GM21529 (cell line): ENCODE results near the gene CEACAM19.
"Not testable (repeated sequence)": the region's sequence is repeated elsewhere in the genome, so short reads cannot be mapped to it uniquely, and the experiment has no call there.

ENCODE experiments used
- ATAC-seq: cut with Tn5 transposase; IDR thresholded peaks from one replicate; pipeline ENCODE4 v1.9.1; 2021; ENCODE audit not compliant: unreplicated experiment

CEACAM19 gene

GRCh38 chr19:44697670-44698034 is 26.4 kb downstream of the CEACAM19 start:
- ATAC-seq: no peak

GRCh38 chr19:44698492-44699201 is 27.4 kb downstream of the CEACAM19 start, which contains the start of gene CEACAM16:
Gene CEACAM16 (plus strand): TSS chr19:44699151. CDS start chr19:44701457, 2,306 bp downstream.
- no peak for ATAC-seq

- ATAC-seq: no peak
Observed at GRCh38 chr19:44700547-44700946, 29.3 kb downstream of the CEACAM19 start.

DNA sequence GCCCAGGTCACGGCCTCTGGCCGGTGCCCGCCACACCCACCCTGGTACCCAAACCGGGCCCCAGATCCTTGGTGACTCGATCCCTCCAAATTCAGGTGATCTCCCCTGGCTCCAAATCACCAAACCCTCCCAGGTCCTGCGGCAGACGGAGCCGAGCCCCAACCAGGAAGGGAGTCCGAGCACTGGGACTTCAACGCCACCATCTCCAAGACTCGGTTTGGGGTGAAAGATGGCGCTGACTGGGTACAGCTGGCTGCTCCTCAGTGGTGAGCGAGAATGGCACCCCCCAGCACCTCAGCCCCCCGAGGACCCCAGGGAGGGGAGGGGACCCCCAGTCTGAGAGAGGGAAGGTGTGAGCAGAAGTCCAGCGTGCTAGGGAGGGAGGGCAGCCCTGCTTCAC is 29.9 kb downstream of the CEACAM19 start:
- no peak for ATAC-seq

- no peak for ATAC-seq
Observed at GRCh38 chr19:44702551-44703176, 31.4 kb downstream of the CEACAM19 start.

DNA sequence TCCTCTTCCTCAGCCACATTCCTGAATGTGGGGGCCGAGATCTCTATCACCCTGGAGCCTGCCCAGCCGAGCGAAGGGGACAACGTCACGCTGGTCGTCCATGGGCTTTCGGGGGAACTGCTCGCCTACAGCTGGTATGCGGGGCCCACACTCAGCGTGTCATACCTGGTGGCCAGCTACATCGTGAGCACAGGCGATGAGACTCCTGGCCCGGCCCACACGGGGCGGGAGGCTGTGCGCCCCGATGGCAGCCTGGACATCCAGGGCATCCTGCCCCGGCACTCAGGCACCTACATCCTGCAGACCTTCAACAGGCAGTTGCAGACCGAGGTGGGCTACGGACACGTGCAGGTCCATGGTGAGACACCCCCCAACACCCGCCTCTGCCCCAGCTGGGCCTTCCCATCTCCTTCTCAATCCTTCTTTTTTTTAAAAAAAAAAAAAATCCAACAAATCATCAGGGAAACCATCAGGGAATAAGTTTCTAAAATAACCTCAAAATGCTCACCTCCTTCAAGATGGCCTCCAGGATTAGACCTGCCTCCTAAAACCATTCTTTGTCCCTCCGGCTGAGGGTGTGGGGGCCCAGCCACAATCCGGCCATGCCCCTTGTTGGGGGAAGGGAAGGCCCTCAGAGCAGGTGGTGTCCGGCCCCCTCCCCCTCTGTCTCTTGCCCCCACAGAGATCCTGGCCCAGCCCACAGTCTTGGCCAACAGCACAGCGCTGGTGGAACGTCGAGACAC is 32.2 kb downstream of the CEACAM19 start:
- no peak for ATAC-seq

DNA sequence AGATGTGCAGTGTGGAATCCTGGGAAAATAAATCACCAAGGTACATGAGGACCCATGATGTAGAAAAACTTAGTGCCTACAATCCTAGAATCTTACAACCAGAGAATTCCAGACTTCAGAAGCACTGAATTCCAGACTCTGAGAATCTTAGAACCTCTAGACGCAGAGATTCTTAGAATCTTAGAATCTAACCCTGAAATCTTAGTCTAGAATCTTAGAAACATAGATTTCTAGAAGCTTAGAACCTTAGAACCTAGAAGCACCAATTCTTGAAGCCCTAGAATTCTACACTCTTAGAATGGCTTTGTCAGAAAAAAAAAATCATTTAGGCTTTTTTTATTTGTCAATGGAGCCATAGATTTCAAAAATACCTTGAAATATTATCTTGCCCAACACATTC is 33.7 kb downstream of the CEACAM19 start:
- ATAC-seq: no peak

DNA sequence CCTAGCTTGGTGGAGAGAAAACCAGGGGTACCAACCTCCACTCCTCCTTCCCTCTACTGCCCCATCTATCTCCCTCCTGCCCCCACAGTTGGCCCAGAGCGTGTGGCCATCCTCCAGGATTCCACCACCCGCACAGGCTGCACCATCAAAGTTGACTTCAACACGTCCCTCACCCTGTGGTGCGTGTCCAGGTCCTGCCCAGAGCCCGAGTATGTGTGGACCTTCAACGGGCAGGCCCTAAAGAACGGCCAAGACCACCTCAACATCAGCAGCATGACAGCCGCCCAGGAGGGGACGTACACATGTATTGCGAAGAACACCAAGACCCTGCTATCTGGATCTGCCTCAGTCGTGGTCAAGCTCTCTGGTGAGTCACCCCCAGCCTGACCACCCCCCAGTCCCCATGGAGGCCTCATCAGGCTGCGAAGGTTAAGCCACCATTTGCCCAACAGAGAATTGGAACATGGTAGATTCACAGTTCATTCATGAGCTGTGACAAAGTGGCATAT is 34.3 kb downstream of the CEACAM19 start:
- ATAC-seq: no peak

DNA sequence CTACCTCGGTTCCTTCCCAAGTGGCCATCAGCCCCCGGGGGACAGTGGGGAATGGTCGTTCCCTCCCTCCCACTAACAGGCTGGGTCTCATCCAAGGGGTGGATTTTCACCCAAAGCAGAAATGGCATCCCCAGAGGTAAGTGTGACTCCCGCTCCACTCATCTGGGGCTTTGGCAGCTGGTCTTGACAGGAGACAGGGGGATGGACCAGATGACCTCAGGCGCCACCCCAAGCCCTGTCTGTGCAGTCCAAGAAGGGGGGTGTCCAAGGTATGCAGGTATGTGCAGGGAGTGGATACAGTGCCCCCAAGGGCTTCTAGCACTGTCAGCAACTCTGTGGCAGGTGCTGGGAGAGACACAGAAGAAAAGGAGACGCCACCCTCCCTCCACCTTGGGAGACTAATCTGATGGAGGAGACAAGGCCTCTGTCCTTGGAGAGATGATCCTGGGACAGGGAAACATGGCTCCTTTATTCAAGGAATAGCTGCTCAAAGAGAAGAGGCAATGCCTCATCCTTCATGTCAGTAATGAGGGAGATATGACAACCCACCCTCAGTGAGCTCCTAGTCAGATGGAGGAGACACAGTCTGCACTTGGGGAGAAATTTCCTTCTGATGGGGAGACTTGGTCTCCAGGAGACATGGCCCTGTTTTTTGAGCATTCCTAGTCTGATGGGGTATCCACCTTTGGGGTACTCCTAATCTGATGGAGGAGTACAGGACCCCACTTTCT is 35.4 kb downstream of the CEACAM19 start:
- ATAC-seq: no peak

DNA sequence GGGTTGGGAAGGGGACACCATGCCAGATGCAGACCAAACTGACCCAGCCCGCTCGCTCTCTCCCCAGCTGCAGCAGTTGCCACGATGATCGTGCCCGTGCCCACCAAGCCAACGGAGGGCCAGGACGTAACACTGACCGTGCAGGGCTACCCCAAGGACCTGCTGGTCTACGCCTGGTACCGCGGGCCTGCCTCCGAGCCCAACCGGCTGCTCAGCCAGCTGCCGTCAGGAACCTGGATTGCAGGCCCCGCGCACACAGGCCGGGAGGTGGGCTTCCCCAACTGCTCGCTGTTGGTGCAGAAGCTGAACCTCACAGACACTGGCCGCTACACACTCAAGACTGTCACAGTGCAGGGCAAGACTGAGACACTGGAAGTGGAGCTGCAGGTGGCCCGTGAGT is 36.5 kb downstream of the CEACAM19 start:
- no peak for ATAC-seq

GRCh38 chr19:44708940-44709339 is 37.7 kb downstream of the CEACAM19 start:
- ATAC-seq: no peak

GRCh38 chr19:44709434-44710266 is 38.4 kb downstream of the CEACAM19 start:
- ATAC-seq: not testable (repeated sequence)

- ATAC-seq: no peak
Observed at GRCh38 chr19:44710483-44710882, 39.2 kb downstream of the CEACAM19 start.

DNA sequence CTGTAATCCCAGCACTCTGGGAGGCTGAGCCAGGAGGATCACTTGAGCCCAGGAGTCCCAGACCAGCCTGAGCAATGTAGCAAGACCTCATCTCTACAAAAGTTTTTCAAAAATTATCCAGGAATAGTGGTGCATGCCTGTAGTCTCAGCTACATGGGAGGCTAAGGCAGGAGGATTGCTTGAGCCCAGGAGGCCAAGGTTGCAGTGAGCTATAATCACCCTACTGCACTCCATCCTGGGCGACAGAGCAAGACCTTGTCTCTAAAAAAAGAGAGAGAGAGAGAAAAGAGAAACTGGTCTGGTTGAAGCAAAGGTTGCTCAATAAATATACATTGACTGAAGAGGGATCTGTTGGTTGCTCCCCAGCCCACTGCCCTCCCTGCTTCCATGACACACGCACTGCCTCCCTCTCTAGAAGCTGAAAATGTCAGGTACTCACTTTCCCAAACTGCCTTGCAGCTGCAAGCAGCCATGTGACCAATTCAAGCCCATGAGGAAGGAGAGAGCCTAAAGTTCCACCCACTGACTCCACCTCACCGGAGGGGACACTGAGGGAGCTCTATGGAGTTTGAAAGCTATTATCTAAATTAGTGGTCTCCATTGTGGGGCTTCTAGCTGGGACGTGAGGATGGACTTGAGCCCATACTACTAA is 41.7 kb downstream of the CEACAM19 start:
- no peak for ATAC-seq

GRCh38 chr19:44714597-44715169 is 43.4 kb downstream of the CEACAM19 start:
- ATAC-seq: no peak

DNA sequence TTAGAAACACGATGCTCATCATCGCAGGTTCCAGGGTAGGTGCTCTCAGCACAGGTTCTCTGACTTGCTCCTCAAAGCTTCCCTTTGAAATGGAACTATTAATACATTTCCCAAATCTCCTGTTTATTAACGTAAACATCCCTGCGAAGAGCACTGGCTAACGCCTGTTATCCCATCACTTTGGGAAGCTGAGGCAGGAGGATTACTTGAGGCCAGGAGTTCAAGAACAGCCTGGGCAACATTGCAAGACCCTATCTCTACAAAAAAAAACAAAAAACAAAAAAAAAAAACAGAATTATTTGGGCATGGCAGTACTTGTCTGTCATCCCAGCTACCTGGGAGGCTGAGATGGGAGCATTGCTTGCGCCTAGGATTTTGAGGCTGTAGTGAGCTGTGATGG is 46.3 kb downstream of the CEACAM19 start:
- no peak for ATAC-seq

- no peak for ATAC-seq
Observed at GRCh38 chr19:44718441-44719261, 47.4 kb downstream of the CEACAM19 start.

DNA sequence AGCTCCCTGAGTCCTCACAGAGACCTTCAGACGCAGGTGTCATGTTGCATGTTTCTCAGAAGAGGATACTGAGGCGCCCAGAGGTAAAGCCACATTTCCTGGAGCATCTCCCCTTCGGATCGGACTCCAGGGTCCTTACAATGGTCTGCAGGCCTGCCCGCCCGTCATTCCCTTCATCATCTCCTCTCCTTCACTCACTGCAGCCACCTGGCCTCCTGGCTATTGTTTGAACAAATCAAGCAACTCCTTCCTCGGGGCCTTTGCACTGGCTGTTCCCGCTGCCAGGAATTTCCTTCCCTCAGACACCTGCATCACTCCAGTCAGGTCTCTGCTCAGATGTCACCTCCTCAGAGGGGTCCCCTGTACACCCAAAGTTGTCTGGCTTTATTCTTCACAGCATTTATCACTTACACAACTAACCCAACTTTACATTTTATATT is 48.0 kb downstream of the CEACAM19 start:
- no peak for ATAC-seq
